ENCODE results near the gene PXK.

DNA sequence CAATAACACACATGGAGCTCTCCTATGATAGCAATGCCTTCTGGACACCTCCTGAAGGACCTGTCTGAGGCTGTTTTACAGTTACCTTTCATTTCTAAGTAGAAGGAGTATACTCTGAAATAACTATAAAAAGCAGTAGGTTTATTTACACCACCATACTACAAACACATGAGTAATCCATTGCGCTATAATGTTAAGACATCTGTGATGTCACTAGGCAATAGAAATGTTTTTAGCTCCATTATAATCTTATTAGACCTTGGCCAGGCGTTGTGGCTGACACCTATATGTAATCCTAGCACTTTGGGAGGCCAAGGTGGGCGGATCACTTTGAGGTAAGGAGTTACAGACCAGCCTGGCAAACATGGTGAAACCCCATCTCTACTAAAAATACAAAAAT, 24.7 kb downstream of the PXK start:
- TF ChIP-seq EZH2phosphoT487 (IDR thresholded peaks at IDR 0.05; ENCODE audit: low read length) (no peak), EZH2 (optimal IDR thresholded peaks at IDR 0.05; ENCODE audit: low read depth, low read length) (no peak)
- TF ChIP-seq, protein P1, sequence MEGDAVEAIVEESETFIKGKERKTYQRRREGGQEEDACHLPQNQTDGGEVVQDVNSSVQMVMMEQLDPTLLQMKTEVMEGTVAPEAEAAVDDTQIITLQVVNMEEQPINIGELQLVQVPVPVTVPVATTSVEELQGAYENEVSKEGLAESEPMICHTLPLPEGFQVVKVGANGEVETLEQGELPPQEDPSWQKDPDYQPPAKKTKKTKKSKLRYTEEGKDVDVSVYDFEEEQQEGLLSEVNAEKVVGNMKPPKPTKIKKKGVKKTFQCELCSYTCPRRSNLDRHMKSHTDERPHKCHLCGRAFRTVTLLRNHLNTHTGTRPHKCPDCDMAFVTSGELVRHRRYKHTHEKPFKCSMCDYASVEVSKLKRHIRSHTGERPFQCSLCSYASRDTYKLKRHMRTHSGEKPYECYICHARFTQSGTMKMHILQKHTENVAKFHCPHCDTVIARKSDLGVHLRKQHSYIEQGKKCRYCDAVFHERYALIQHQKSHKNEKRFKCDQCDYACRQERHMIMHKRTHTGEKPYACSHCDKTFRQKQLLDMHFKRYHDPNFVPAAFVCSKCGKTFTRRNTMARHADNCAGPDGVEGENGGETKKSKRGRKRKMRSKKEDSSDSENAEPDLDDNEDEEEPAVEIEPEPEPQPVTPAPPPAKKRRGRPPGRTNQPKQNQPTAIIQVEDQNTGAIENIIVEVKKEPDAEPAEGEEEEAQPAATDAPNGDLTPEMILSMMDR (IDR thresholded peaks at IDR 0.05; ENCODE audit: low read length): no peak
